22Rv1 (cell line): Measurements from ENCODE around the gene SYNDIG1.

Source experiments
- H3K27ac ChIP-seq: fragments of 450-650 bp; 2 replicates; pipeline ENCODE4 v1.5.1; 2017
- ZFX ChIP-seq: fragments of 450-650 bp; IDR thresholded peaks from 2 replicates; pipeline ENCODE4 v1.6.1; 2017; ENCODE audit warnings: antibody characterized with exemption, borderline replicate concordance
- TF ChIP-seq, protein P1 (sequence below): fragments of 450-650 bp; IDR thresholded peaks from 2 replicates; pipeline ENCODE4 v1.5.1; 2017; ENCODE audit warnings: mild to moderate bottlenecking

Gene SYNDIG1

DNA sequence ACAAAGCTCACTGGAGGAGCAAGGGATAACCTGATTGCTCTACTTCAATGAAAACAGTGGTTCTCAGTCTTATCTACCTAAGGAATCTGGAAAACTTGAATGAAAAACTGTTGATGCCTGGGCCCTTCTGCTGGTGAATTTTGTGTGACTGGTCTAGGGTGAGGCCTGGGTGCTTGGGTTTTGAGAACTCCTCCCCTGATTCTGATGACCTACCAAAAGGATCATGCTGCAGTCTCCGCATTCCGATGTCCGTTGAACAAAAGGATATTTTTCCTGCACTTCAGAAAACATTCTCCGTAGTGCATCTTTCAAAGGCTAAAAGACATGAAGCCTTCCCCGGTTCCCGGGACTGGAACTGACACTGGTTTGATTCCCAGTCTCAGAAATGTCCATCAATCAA lies 157.9 kb downstream of the SYNDIG1 start:
- TF ChIP-seq, protein P1, sequence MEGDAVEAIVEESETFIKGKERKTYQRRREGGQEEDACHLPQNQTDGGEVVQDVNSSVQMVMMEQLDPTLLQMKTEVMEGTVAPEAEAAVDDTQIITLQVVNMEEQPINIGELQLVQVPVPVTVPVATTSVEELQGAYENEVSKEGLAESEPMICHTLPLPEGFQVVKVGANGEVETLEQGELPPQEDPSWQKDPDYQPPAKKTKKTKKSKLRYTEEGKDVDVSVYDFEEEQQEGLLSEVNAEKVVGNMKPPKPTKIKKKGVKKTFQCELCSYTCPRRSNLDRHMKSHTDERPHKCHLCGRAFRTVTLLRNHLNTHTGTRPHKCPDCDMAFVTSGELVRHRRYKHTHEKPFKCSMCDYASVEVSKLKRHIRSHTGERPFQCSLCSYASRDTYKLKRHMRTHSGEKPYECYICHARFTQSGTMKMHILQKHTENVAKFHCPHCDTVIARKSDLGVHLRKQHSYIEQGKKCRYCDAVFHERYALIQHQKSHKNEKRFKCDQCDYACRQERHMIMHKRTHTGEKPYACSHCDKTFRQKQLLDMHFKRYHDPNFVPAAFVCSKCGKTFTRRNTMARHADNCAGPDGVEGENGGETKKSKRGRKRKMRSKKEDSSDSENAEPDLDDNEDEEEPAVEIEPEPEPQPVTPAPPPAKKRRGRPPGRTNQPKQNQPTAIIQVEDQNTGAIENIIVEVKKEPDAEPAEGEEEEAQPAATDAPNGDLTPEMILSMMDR: no peak
- no peak for TF ChIP-seq ZFX
- no peak overlapping the region for H3K27ac ChIP-seq

DNA sequence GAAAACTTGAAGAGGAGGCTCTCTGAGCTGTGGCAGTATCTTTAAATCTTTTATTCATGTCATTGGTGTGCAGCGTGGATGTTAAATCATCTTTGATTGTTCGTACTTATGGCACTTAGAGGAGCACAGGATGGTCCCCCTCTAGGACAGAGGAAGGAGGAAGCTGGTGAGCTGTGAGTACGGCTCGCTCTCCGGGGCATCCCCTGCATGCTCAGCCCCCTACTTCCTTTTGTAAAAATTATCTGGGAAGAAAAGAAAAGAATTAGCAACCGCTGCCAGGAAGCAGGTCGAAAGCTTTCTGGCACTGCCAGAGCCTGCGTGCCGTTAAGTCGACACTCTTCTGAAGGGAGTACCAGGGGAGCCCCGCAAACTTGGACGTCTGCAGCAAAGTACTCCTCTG lies 158.5 kb downstream of the SYNDIG1 start:
- H3K27ac ChIP-seq: no peak overlapping the region
- TF ChIP-seq, protein P1: no peak
- TF ChIP-seq ZFX: no peak

DNA sequence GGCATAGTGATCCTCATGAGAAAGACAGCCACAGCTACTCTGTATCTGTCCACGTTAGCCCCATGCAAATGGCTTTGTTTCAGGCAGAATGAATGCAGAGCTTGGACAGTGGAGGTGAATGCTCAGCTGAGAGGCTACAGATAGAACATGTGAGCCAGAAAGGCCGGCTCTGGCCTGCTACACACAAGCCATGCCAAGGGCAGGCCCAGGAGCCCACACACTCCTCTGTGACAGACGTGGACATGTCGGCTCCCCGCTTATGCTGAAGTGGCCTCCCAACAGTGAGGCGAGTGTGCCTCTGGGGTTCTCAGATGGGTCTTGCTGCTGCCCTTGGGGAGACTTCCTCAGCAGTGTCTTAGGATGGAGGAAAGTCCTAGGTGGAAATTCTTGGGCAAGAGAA lies 159.6 kb downstream of the SYNDIG1 start:
- H3K27ac ChIP-seq: no peak overlapping the region
- TF ChIP-seq, protein P1: no peak
- TF ChIP-seq ZFX: no peak

DNA sequence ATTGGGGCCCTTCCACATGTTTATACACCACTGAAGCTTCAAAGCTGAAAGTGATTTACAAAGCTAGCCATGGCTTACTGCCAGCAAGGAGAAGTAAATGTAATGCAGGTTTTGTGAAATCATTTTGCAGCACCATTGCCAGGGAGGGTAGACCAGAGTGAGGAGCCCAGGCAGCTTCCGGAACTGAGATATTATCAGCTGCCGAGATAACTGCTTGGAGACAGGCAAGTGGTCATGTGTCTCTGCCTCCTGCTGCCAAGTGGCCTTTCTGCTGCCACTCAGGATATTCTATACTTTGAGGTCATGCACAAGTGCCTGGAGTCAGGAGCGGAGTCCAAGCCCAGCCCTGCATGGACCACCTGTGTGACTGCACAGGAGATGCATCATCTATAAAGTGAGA lies 160.2 kb downstream of the SYNDIG1 start:
- TF ChIP-seq, protein P1: no peak
- TF ChIP-seq ZFX: no peak

GRCh38 chr20:24630486-24631172 lies 161.2 kb downstream of the SYNDIG1 start:
- no peak overlapping the region for H3K27ac ChIP-seq
- TF ChIP-seq, protein P1: no peak
- no peak for TF ChIP-seq ZFX

More for the DNA sequence above, 160.2 kb downstream of the SYNDIG1 start:
- no peak overlapping the region for H3K27ac ChIP-seq

DNA sequence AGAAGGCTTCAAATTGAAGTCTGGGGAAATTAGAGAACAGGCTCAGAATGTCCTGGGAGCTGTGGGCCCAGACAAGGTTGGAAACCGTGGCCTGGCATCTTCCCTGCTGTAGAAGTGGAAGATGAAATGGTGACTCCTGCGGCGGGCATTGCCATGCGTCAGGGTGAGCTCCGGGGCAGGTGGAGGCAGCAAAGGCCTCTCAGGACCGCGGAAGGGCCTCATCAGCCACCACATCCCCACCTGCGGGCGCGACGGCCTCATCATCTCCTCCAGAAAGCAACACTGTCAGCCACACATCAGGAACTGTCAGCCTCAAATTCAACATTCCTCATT lies 161.7 kb downstream of the SYNDIG1 start:
- H3K27ac ChIP-seq: no peak overlapping the region

GRCh38 chr20:24632581-24632980 lies 163.2 kb downstream of the SYNDIG1 start:
- H3K27ac ChIP-seq: no peak overlapping the region
- TF ChIP-seq, protein P1: no peak
- no peak for TF ChIP-seq ZFX

More for the DNA sequence above, 161.7 kb downstream of the SYNDIG1 start:
- no peak for TF ChIP-seq ZFX
- TF ChIP-seq, protein P1: no peak
